ENCODE results near the gene IGIP. TPM values are rescaled to one million over a fixed set of nuclear protein-coding genes. Genes with fewer than 3 reads are reported as not detected.

The IGIP gene
- total and polyA plus RNA-seq, 4 donors: 2.3 to 11.8 (median 3.7) TPM

GRCh38 chr5:140131967-140132409 lies 6.3 kb downstream of the IGIP start:
- DNase-seq (ENCODE audit: low spot score): no peak
- WGBS: 70% methylated on average over 3 of the region's 3 CpGs
- no peak for TF ChIP-seq ZBTB33 (IDR thresholded peaks at IDR 0.05)
- TF ChIP-seq SP1 (IDR thresholded peaks at IDR 0.05): no peak
- TF ChIP-seq TAF1 (conservative IDR thresholded peaks at IDR 0.05): no peak
- TF ChIP-seq FOXA2 (IDR thresholded peaks at IDR 0.05): no peak
- no peak for TF ChIP-seq RAD21 (IDR thresholded peaks at IDR 0.05)
- no peak for TF ChIP-seq GABPA (IDR thresholded peaks at IDR 0.05 in 1 of 2, conservative IDR thresholded peaks at IDR 0.05 in 1 of 2)
- no peak for TF ChIP-seq CTCF (IDR thresholded peaks at IDR 0.05; ENCODE audit: low read depth, low read length, missing input control)
- no peak for TF ChIP-seq NR2F2 (IDR thresholded peaks at IDR 0.05)
- no peak for TF ChIP-seq EGR1 (IDR thresholded peaks at IDR 0.05; ENCODE audit: low read depth in 2 of 2)
- no peak for TF ChIP-seq YY1 (IDR thresholded peaks at IDR 0.05)
- no peak for TF ChIP-seq JUND (IDR thresholded peaks at IDR 0.05)
- TF ChIP-seq FOXA1 (IDR thresholded peaks at IDR 0.05): no peak
- TF ChIP-seq REST (IDR thresholded peaks at IDR 0.05): no peak
- no peak for TF ChIP-seq MAX (IDR thresholded peaks at IDR 0.05)
- TF ChIP-seq ATF3 (IDR thresholded peaks at IDR 0.05): no peak
- TF ChIP-seq HNF4G (IDR thresholded peaks at IDR 0.05): no peak
- H3K9ac ChIP-seq (ENCODE audit: low read depth in 1 of 2, low read length in 2 of 2): no peak overlapping the region
- H3K4me3 ChIP-seq (ENCODE audit: low read depth in 1 of 3, low read length in 3 of 3): no peak overlapping the region
- H3K9me3 ChIP-seq (ENCODE audit: control insufficient read depth in 4 of 4, low read length in 3 of 4): no peaks in the 10 kb centered on the region
- no peak overlapping the region for H3K27ac ChIP-seq (ENCODE audit: low read depth in 1 of 2, low read length in 2 of 2)
- H3K36me3 ChIP-seq (ENCODE audit: control insufficient read depth in 4 of 4, insufficient read depth in 3 of 4, low read depth in 1 of 4, low read length in 3 of 4): no peaks in the 10 kb centered on the region
- peaks cover 0 to 8% (median 0%) of the 10 kb centered on the region in 4 donors for H3K4me1 ChIP-seq (ENCODE audit: control insufficient read depth in 4 of 4, insufficient read depth in 4 of 4, low read length in 3 of 4)
- no peaks in the 10 kb centered on the region for H3K27me3 ChIP-seq (ENCODE audit: control insufficient read depth in 4 of 4, insufficient read depth in 4 of 4, low read length in 3 of 4)

All from liver (tissue), 9 donors.